ENCODE data around the gene BLACAT1.
"Not testable (repeated sequence)": the region's sequence is repeated elsewhere in the genome, so short reads cannot be mapped to it uniquely, and the experiment has no call there.

Gene BLACAT1

GRCh38 chr1:205406252-205406651, 49.6 kb downstream of the BLACAT1 start:
- DNase-seq = not testable (repeated sequence)
